Central memory CD8-positive, alpha-beta T cell (primary cell): ENCODE data around the gene SHE.

Source experiments
- ATAC-seq: fragments of 150-1000 bp; cut with Tn5 transposase; replicated peaks from 2 replicates; pipeline ENCODE4 v1.10.0; 2022; ENCODE audit warnings: mild to moderate bottlenecking, moderate FRiP score, moderate number of reproducible peaks; ENCODE audit not compliant: poor library complexity, severe bottlenecking; ENCODE audit errors: extremely low read depth
- DNase-seq, 2 donors: peaks; one replicate each; pipeline ENCODE4 v3.0.0; 2021; ENCODE audit warnings: low spot score in 2 of 2
- H3K27ac Mint-ChIP-seq: one replicate; pipeline ENCODE4 v1.8.0; 2022; ENCODE audit warnings: low read depth, mild to moderate bottlenecking, moderate library complexity, mixed read lengths
- H3K27me3 Mint-ChIP-seq: one replicate; pipeline ENCODE4 v1.8.0; 2022; ENCODE audit warnings: mixed read lengths
- H3K36me3 Mint-ChIP-seq: one replicate; pipeline ENCODE4 v1.8.0; 2022; ENCODE audit warnings: mild to moderate bottlenecking, moderate library complexity, mixed read lengths; ENCODE audit not compliant: insufficient read depth
- H3K4me1 Mint-ChIP-seq: one replicate; pipeline ENCODE4 v1.8.0; 2022; ENCODE audit warnings: mixed read lengths
- H3K4me3 Mint-ChIP-seq: one replicate; pipeline ENCODE4 v1.8.0; 2022; ENCODE audit warnings: mild to moderate bottlenecking, moderate library complexity, mixed read lengths
- H3K9me3 Mint-ChIP-seq: one replicate; pipeline ENCODE4 v1.8.0; 2022; ENCODE audit warnings: mixed read lengths

Gene SHE

DNA sequence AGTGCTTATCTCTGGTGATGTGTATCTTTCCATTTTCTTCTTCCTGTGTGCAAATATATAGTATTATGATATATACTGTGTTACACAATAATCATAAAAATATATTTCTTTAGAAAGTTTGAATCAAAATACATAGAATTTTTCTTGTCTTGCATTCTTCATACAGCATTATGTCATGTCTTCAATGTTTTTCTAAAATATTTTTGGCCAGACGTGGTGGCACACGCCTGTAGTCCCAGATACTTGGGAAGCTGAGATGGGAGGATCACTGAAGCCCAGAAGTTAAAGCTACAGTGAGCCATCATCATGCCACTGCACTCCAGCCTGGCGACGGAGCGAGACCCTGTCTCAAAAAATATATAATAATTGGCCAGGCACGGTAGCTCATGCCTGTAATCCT, 55.4 kb downstream of the SHE start:
- Mint-ChIP-seq H3K9me3 (no peaks in the 10 kb centered on the region), H3K36me3 (peaks cover 8% of the 10 kb centered on the region), H3K27me3 (no peaks in the 10 kb centered on the region), H3K4me1 (peaks cover 19% of the 10 kb centered on the region), H3K4me3 (no peak overlapping the region), H3K27ac (no peak overlapping the region)
- no peak for ATAC-seq
- no peak for DNase-seq

DNA sequence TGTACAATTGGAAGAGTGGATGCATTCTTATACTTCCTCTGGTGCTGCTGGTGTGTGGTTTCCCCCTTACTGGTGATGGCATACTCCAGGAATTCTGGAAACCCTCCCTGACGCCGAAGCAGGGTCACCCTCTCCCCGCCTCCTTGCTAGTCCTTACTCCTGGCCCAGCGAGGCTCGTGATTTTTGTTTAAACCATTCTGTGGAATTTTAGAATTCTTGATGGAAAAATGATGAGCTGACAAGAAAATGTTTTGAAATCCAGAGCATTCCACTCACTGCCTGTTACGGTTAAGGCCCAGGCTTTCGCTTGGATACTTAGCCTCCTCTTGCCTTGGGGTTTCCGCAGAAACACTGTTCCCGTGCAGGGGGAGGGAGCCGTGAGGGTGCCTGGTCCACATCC, 55.9 kb downstream of the SHE start:
- no peaks in the 10 kb centered on the region for H3K27me3 Mint-ChIP-seq
- H3K27ac Mint-ChIP-seq = no peak overlapping the region
- peaks cover 19% of the 10 kb centered on the region for H3K4me1 Mint-ChIP-seq
- DNase-seq (no peak), ATAC-seq (no peak)
- no peak overlapping the region for H3K4me3 Mint-ChIP-seq
- H3K9me3 Mint-ChIP-seq = no peaks in the 10 kb centered on the region
- H3K36me3 Mint-ChIP-seq = peaks cover 6% of the 10 kb centered on the region

DNA sequence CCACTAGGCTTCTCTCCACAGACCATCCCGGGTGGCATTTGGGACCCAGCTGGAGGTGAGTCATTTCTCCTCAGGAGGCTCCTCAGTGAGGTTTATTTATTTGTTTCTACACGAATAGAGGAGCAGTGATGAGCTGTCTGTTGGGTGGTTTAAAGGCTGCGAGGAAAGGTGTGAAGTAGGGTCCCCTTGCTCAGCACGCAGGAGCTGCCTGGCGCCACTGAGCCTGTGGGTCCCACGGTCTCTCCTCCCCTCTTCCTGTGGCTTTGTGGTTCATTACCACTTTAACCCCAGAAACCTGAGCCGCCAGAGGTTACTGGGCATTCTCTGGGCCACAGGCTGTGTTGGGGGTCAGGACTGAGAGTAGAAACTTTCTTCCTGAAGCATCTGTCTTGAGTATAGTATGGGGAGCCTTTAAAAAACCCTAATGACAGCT, 57.2 kb downstream of the SHE start:
- Mint-ChIP-seq H3K27me3 (no peaks in the 10 kb centered on the region), H3K4me3 (no peak overlapping the region), H3K36me3 (peaks cover 3% of the 10 kb centered on the region), H3K9me3 (no peaks in the 10 kb centered on the region), H3K27ac (no peak overlapping the region), H3K4me1 (peaks cover 24% of the 10 kb centered on the region)
- DNase-seq (peak in 1 of 2 donors; percentile 11), ATAC-seq (no peak)

DNA sequence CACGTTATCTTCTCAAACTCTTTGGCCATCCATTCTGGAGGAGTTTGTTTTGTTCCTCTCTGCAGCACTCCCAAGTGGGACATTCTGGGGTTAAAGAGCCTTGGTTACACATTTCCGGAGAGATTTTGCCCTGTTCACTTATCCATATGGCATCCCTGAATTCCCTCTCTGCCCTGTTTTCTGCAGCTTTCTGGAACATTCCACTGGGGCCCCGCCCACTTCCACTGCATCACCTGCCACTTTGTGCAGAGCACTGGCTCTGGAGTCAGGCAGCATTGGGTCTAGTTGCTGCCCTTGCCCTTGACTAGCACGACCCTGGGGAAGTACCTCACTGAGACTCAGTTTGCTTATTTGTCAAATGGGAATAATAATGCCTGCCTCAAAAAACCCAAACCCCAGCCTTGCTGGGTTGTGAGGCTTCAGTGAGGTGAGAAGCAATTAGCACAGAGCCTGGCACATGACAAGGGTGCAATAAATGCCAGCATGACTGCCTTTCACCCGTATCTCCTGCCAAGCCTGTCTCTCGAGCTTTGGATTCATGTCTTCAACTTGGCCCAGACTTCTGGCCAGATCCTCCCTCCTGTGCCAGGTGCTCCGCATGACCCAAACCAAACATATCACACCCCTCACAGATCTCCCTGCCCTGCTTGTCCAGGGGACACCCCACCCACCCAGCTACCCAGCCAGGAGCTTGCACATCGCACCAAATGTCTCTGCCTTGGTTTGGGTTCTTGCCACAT, 58.8 kb downstream of the SHE start:
- Mint-ChIP-seq H3K4me3 (no peak overlapping the region), H3K27ac (peak overlapping the region; percentile 46), H3K4me1 (peaks cover 32% of the 10 kb centered on the region), H3K36me3 (peaks cover 1% of the 10 kb centered on the region), H3K9me3 (no peaks in the 10 kb centered on the region), H3K27me3 (no peaks in the 10 kb centered on the region)
- no peak for ATAC-seq
- no peak for DNase-seq

DNA sequence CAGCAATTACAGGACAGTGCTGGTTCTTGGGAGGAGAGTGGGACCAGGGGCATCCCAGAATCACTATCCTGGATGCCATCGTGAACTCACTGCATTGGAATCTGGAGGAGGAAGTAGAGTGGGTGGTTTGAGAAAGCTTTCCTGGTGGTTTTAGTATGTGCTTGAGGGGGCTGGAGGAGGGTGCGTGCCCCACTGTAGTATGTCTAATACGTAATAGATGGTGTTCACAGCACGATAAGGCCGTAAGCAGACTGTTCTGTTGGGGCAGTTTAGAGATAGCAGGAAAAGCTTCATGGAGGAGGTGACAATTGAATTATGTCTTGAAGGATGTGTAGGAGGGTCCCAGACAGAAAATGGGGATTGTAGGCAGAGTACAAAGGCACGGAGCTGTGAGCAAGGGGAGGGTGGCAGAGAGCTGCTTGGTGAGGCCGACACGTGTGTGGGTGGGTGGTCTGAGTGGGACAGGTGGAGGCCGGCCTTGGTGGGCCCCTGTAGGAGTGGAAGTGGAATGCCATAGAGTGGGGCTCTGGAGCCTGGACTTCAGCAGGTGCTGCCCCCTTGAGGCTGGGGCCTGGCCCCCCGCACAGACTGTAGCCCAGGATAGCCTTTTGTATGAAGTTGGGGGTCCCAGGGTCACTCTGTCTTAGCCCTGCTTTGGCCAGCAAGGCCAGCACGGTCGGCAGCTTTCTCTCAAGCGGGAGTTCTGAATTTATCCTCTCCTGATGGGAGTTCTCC, 60.0 kb downstream of the SHE start:
- H3K9me3 Mint-ChIP-seq = no peaks in the 10 kb centered on the region
- no peak overlapping the region for H3K4me3 Mint-ChIP-seq
- no peaks in the 10 kb centered on the region for H3K27me3 Mint-ChIP-seq
- peaks cover 32% of the 10 kb centered on the region for H3K4me1 Mint-ChIP-seq
- ATAC-seq (no peak), DNase-seq (no peak)
- H3K27ac Mint-ChIP-seq = no peak overlapping the region
- H3K36me3 Mint-ChIP-seq = peaks cover 3% of the 10 kb centered on the region

DNA sequence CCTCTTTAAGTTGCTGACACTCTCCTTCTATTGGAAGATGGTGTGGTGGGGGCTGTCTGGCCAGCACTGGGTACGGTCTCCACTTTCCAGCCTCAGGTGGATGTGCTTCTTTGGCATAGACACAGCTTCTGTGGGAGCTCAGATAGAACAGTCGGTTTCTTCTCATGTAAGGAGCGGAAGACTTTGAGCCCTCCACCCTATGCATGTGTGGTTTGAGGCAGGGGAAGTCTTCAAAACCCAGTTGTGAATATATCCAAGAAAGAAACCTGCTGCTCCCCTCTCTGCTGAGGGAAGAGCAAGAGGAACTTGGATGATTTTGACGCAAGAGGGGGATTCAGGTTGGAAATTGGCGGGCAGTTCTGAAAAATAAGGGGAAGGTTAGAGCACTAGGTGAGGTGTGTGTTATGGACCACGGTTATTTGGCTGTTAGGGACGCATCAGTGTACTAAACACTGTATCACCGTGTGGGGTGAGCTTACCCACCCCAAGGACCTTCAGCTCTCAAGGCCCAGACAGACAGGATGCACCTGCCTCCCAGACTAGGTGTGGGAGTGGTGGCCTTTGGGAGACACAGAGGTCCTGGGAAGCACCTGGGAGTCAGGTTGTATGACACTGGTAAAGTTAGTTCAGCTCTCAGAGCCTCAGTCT, 60.8 kb downstream of the SHE start:
- Mint-ChIP-seq H3K27ac (no peak overlapping the region), H3K36me3 (peaks cover 3% of the 10 kb centered on the region), H3K9me3 (no peaks in the 10 kb centered on the region), H3K4me3 (no peak overlapping the region), H3K4me1 (peaks cover 32% of the 10 kb centered on the region), H3K27me3 (no peaks in the 10 kb centered on the region)
- no peak for ATAC-seq
- DNase-seq = no peak

DNA sequence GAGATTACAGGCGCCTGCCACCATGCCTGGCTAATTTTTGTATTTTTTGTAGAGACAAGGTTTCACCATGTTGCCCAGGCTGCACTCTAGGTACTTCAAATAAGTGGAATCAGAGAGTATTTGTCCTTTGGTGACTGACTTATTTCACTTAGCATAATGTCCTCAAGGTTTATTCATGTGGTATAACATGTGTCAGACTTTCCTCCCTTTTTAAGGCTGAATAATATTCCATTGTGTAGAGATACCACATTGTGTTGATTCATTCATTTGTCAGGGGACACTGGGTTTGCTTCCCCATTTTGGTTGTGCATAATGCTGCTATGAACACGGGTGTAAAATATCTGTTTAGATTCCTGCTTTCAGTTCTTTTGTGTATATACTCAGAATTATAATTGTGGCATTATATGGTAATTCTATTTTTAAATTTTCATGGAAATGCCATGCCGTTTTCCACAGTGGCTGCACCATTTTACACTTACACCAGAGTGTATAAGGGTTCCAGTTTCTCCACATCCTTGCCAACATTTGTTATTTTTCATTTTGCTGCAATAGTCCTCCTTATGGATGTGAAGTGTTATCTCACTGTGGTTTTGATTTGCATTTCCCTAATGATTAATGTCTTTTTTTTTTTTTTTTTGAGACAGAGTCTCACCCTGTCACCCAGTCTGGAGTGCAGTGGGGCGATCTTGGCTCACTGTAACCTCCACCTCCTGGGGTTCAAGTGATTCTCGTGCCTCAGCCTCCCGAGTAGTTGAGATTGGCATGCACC, 62.0 kb downstream of the SHE start:
- ATAC-seq (no peak), DNase-seq (no peak)
- H3K27ac Mint-ChIP-seq = peak overlapping the region; percentile 75
- no peaks in the 10 kb centered on the region for H3K27me3 Mint-ChIP-seq
- peak overlapping the region; percentile 10 for H3K4me3 Mint-ChIP-seq
- peaks cover 24% of the 10 kb centered on the region for H3K4me1 Mint-ChIP-seq
- H3K9me3 Mint-ChIP-seq = no peaks in the 10 kb centered on the region
- peaks cover 1% of the 10 kb centered on the region for H3K36me3 Mint-ChIP-seq

DNA sequence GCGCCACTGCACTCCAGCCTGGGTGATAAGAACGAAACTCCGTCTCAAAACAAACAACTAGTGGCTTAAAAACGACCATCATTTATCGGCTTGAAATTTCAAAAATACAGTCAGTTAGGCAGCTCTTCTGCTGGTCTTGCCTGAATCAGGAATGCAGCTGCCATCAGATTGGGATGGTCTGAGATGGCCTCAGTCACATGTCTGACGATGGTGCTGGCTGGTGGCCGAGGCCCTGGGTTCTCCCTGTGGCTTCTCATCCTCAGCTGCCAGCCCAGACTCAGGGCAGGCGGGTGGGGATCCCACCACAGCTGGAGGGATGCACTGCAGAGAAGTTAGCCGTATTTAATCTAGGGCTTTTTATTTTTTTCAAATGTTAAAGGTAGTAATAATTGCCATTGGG, 65.8 kb downstream of the SHE start:
- no peaks in the 10 kb centered on the region for H3K9me3 Mint-ChIP-seq
- DNase-seq = no peak
- H3K4me1 Mint-ChIP-seq = peaks cover 17% of the 10 kb centered on the region
- peaks cover 4% of the 10 kb centered on the region for H3K36me3 Mint-ChIP-seq
- H3K27ac Mint-ChIP-seq = no peak overlapping the region
- no peaks in the 10 kb centered on the region for H3K27me3 Mint-ChIP-seq
- H3K4me3 Mint-ChIP-seq = no peak overlapping the region
- ATAC-seq = no peak

DNA sequence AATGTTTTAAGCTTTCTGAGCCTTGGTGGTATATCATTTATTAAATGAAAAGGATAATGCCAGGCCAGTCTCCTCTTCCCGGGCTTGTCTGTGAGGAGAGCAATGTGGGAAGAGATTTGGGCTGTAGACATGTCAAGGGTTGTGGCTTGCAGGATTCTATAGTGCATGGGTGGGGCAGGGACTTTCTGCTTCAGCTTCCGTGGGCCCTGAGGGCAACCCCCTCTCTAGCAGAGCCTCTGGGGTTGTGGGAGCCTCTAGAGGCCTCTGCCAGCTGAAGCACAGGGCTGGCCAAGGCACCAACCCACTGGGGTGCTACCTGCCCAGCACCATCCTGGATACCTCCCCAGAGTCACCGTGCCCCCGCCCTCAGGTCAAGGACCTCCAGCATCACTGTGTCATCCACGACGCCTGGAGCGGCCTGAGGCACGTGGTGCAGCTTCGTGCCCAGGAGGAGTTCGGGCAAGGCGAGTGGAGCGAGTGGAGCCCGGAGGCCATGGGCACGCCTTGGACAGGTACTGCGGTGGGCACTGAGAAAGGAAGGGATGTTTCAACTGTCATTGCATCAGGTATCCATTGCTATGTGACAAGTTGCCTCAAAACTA, 66.5 kb downstream of the SHE start:
- Mint-ChIP-seq H3K27ac (no peak overlapping the region), H3K36me3 (peaks cover 6% of the 10 kb centered on the region), H3K4me1 (peaks cover 19% of the 10 kb centered on the region)

DNA sequence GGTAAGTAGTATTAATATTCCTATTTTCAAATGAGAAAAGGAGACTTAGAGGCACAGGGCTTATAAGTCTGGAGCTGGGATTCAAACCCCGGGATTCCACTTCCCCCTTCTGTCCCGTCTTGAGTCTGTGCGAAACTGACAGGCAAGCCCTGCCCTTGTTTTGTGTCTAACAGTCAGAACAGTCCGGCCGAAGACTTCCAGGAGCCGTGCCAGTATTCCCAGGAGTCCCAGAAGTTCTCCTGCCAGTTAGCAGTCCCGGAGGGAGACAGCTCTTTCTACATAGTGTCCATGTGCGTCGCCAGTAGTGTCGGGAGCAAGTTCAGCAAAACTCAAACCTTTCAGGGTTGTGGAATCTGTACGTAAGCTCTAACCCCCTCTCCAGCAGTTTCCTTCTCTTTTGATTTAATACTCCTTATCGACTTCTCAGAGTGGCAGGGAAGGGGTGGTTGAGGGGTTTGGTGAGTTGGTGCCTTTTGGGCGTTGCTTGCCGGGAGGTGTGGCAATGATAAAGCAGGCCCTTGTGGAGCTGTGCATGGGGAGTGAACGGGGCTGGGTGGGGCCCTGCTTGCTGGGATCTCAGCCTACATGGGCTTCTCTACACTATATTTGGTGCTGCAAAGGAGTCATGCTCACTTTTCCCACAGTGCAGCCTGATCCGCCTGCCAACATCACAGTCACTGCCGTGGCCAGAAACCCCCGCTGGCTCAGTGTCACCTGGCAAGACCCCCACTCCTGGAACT, 67.7 kb downstream of the SHE start:
- Mint-ChIP-seq H3K36me3 (peaks cover 6% of the 10 kb centered on the region), H3K9me3 (no peaks in the 10 kb centered on the region), H3K27ac (no peak overlapping the region), H3K4me3 (no peak overlapping the region), H3K27me3 (no peaks in the 10 kb centered on the region), H3K4me1 (peaks cover 16% of the 10 kb centered on the region)
- DNase-seq = no peak
- ATAC-seq = no peak

More for the DNA sequence above, 66.5 kb downstream of the SHE start:
- Mint-ChIP-seq H3K9me3 (no peaks in the 10 kb centered on the region), H3K4me3 (no peak overlapping the region), H3K27me3 (no peaks in the 10 kb centered on the region)
- DNase-seq (no peak), ATAC-seq (no peak)

DNA sequence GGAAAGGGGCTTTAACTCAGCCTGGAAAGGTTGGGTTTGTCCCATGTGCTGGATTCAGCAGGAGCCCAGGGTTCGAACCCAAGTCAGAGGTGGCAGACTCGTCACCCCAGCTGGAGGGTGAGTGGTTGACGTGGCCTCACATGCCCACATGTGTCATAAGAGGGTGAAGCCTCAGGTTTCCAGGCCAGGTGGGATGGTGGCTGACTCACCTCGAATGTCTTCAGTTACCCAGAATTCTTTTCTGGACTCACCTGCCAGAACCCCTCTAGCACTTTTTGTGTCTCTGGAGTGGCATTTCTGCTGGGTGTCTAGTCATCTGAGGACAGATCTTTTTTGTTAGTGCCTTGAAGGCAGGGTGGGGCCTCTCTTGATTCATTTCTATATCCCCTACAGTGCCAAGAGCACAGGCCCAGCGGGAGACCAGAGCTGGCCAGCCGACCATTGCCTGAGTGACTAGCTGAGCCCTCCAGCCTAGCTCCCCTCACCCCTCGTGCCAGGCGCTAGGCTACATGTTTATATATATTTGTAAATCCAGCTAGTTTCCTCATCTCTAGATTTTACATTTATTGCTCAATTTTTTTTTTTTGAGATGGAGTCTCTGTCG, 68.9 kb downstream of the SHE start:
- Mint-ChIP-seq H3K27ac (no peak overlapping the region), H3K36me3 (peaks cover 7% of the 10 kb centered on the region), H3K4me1 (peaks cover 14% of the 10 kb centered on the region), H3K9me3 (no peaks in the 10 kb centered on the region), H3K4me3 (no peak overlapping the region), H3K27me3 (no peaks in the 10 kb centered on the region)
- ATAC-seq (no peak), DNase-seq (no peak)
